HEK293 (cell line): Measurements from ENCODE around the gene DAAM1.

ENCODE experiments used
- CTCF ChIA-PET: fragments of 350-600 bp; formaldehyde crosslinking; extraction: SDS; loops from one replicate; lab custom pipeline; 2021; ENCODE audit warnings: antibody characterized with exemption; lab: Yijun Ruan, JAX
- POLR2A ChIA-PET: fragments of 300-600 bp; formaldehyde crosslinking; extraction: SDS; loops from one replicate; lab custom pipeline; 2020; ENCODE audit warnings: antibody characterized with exemption, inconsistent platforms; lab: Yijun Ruan, JAX
- H3K27ac ChIP-seq: fragments of 200-500 bp; sonication (Bioruptor generic); 2 replicates; pipeline ENCODE4 v1.5.1; 2014; ENCODE audit warnings: low read depth, low read length, control low read depth, inconsistent platforms; ENCODE audit errors: extremely low read depth
- H3K36me3 ChIP-seq, 2 experiments: fragments of 200-500 bp in 1 of 2; sonication (Bioruptor generic) in 1 of 2; 1 replicate in 1 of 2; 2 replicates in 1 of 2; pipeline ENCODE4 v1.5.1; 2014 to 2017; ENCODE audit warnings: inconsistent platforms in 2 of 2, low read length in 2 of 2; ENCODE audit not compliant: control insufficient read depth in 2 of 2, insufficient read depth in 1 of 2
- H3K4me1 ChIP-seq: fragments of 200-500 bp; sonication (Bioruptor generic); 2 replicates; pipeline ENCODE4 v1.5.1; 2014; ENCODE audit warnings: mild to moderate bottlenecking, low read length, inconsistent platforms; ENCODE audit not compliant: control insufficient read depth, insufficient read depth
- H3K4me3 ChIP-seq: 2 replicates; pipeline ENCODE4 v1.5.1; 2011; ENCODE audit warnings: low read depth, mild to moderate bottlenecking, control low read depth, low read length, moderate library complexity
- H3K9me3 ChIP-seq: fragments of 200-500 bp; sonication (Bioruptor generic); 2 replicates; pipeline ENCODE4 v1.5.1; 2014; ENCODE audit warnings: low read depth, low read length, inconsistent platforms; ENCODE audit not compliant: control insufficient read depth, insufficient read depth
- BCL11B ChIP-seq: fragments of 450-650 bp; formaldehyde crosslinking; IDR thresholded peaks from 2 replicates; pipeline ENCODE4 v1.5.1; 2016; ENCODE audit warnings: low read depth, missing biosample characterization, missing genetic modification characterization
- HOXA7 ChIP-seq: sonication (generic); formaldehyde crosslinking; IDR thresholded peaks from 2 replicates; pipeline ENCODE4 v1.8.1; 2022; ENCODE audit warnings: missing genetic modification reagents, borderline replicate concordance
- KLF1 ChIP-seq: fragments of 450-650 bp; formaldehyde crosslinking; IDR thresholded peaks from 2 replicates; pipeline ENCODE4 v1.5.1; 2016; ENCODE audit warnings: missing biosample characterization, missing genetic modification characterization
- KLF9 ChIP-seq: fragments of 450-650 bp; formaldehyde crosslinking; IDR thresholded peaks from 2 replicates; pipeline ENCODE4 v1.5.1; 2016; ENCODE audit warnings: missing biosample characterization, missing genetic modification characterization, low read depth
- MYNN ChIP-seq: fragments of 450-650 bp; formaldehyde crosslinking; IDR thresholded peaks from 2 replicates; pipeline ENCODE4 v1.5.1; 2016; ENCODE audit warnings: missing biosample characterization, missing genetic modification characterization, borderline replicate concordance
- TSHZ1 ChIP-seq: fragments of 450-650 bp; formaldehyde crosslinking; IDR thresholded peaks from 2 replicates; pipeline ENCODE4 v1.5.1; 2016; ENCODE audit warnings: missing biosample characterization, missing genetic modification characterization, borderline replicate concordance
- ZBTB1 ChIP-seq: fragments of 450-650 bp; formaldehyde crosslinking; IDR thresholded peaks from 2 replicates; pipeline ENCODE4 v1.5.1; 2016; ENCODE audit warnings: missing biosample characterization, missing genetic modification characterization
- ZBTB17 ChIP-seq: fragments of 450-650 bp; formaldehyde crosslinking; IDR thresholded peaks from 2 replicates; pipeline ENCODE4 v1.5.1; 2016; ENCODE audit warnings: missing biosample characterization, missing genetic modification characterization
- ZNF132 ChIP-seq: fragments of 450-650 bp; formaldehyde crosslinking; IDR thresholded peaks from 2 replicates; pipeline ENCODE4 v1.5.1; 2017; ENCODE audit warnings: missing biosample characterization, missing genetic modification characterization, borderline replicate concordance
- ZNF16 ChIP-seq: fragments of 450-650 bp; formaldehyde crosslinking; IDR thresholded peaks from 2 replicates; pipeline ENCODE4 v1.5.1; 2016; ENCODE audit warnings: low read depth, missing biosample characterization, missing genetic modification characterization
- ZNF350 ChIP-seq: fragments of 450-650 bp; formaldehyde crosslinking; IDR thresholded peaks from 2 replicates; pipeline ENCODE4 v1.5.0; 2017; ENCODE audit warnings: missing biosample characterization, mild to moderate bottlenecking, missing genetic modification characterization
- ZNF398 ChIP-seq: fragments of 450-650 bp; formaldehyde crosslinking; IDR thresholded peaks from 2 replicates; pipeline ENCODE4 v1.5.1; 2017; ENCODE audit warnings: missing biosample characterization, missing genetic modification characterization
- ZNF521 ChIP-seq: fragments of 450-650 bp; formaldehyde crosslinking; IDR thresholded peaks from 2 replicates; pipeline ENCODE4 v1.5.1; 2017; ENCODE audit warnings: missing biosample characterization, mild to moderate bottlenecking, missing genetic modification characterization
- ZNF530 ChIP-seq: fragments of 450-650 bp; formaldehyde crosslinking; IDR thresholded peaks from 2 replicates; pipeline ENCODE4 v1.5.1; 2016; ENCODE audit warnings: low read depth, missing biosample characterization, missing genetic modification characterization
- ZNF785 ChIP-seq: fragments of 450-650 bp; formaldehyde crosslinking; IDR thresholded peaks from 2 replicates; pipeline ENCODE4 v1.5.1; 2016; ENCODE audit warnings: missing biosample characterization, missing genetic modification characterization
- ZNF843 ChIP-seq: fragments of 450-650 bp; formaldehyde crosslinking; IDR thresholded peaks from 2 replicates; pipeline ENCODE4 v1.5.1; 2016; ENCODE audit warnings: missing biosample characterization, missing genetic modification characterization
- ZSCAN18 ChIP-seq: fragments of 450-650 bp; formaldehyde crosslinking; IDR thresholded peaks from 2 replicates; pipeline ENCODE4 v1.5.1; 2016; ENCODE audit warnings: missing biosample characterization, missing genetic modification characterization
- ZSCAN30 ChIP-seq: fragments of 450-650 bp; IDR thresholded peaks from 2 replicates; pipeline ENCODE4 v1.5.1; 2018; ENCODE audit warnings: missing biosample characterization, mild to moderate bottlenecking, missing genetic modification characterization, moderate library complexity
- TF ChIP-seq, protein P1 (sequence below): fragments of 450-650 bp; formaldehyde crosslinking; IDR thresholded peaks from 2 replicates; pipeline ENCODE4 v1.5.1; 2016; ENCODE audit warnings: missing biosample characterization, missing genetic modification characterization
- TF ChIP-seq, protein P2 (sequence below): fragments of 450-650 bp; formaldehyde crosslinking; IDR thresholded peaks from 2 replicates; pipeline ENCODE4 v1.5.1; 2016; ENCODE audit warnings: missing biosample characterization, missing genetic modification characterization, borderline replicate concordance

DAAM1 gene

GRCh38 chr14:59146484-59146883 is 42.0 kb upstream of the DAAM1 start (continued):
- TF ChIP-seq TSHZ1 (tag by site-specific recombination) (no peak), ZBTB17 (tag by site-specific recombination) (no peak), HOXA7 (no peak), ZNF843 (tag by site-specific recombination) (no peak), KLF9 (tag by site-specific recombination) (no peak)
- TF ChIP-seq, protein P1, sequence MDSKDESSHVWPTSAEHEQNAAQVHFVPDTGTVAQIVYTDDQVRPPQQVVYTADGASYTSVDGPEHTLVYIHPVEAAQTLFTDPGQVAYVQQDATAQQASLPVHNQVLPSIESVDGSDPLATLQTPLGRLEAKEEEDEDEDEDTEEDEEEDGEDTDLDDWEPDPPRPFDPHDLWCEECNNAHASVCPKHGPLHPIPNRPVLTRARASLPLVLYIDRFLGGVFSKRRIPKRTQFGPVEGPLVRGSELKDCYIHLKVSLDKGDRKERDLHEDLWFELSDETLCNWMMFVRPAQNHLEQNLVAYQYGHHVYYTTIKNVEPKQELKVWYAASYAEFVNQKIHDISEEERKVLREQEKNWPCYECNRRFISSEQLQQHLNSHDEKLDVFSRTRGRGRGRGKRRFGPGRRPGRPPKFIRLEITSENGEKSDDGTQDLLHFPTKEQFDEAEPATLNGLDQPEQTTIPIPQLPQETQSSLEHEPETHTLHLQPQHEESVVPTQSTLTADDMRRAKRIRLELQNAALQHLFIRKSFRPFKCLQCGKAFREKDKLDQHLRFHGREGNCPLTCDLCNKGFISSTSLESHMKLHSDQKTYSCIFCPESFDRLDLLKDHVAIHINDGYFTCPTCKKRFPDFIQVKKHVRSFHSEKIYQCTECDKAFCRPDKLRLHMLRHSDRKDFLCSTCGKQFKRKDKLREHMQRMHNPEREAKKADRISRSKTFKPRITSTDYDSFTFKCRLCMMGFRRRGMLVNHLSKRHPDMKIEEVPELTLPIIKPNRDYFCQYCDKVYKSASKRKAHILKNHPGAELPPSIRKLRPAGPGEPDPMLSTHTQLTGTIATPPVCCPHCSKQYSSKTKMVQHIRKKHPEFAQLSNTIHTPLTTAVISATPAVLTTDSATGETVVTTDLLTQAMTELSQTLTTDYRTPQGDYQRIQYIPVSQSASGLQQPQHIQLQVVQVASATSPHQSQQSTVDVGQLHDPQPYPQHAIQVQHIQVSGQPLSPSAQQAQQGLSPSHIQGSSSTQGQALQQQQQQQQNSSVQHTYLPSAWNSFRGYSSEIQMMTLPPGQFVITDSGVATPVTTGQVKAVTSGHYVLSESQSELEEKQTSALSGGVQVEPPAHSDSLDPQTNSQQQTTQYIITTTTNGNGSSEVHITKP (tag by site-specific recombination): no peak

DNA sequence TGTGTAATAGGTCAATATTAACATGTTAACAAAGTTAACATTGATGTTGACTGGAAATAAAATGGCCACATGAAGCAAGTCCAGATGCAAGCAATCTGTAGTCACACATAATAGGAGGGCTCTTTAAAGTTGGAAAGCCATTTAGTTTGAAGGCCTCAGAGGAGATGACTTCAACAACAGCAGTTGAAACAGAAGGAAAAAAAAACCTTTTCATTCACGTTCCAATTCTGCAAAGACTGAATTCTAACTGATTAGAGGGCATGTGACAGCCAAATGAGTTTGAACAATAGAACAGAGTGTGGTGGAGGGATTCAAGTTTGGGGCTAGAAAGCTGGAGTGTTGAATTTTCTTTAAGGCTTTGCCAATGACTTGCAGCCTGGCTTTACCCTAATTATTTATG is 41.5 kb upstream of the DAAM1 start:
- H3K27ac ChIP-seq: no peak overlapping the region
- TF ChIP-seq ZNF16 (tag by site-specific recombination) (no peak), ZNF132 (tag by site-specific recombination) (no peak), ZSCAN18 (tag by site-specific recombination) (no peak), ZNF785 (tag by site-specific recombination) (no peak), ZBTB1 (tag by site-specific recombination) (no peak), ZNF521 (tag by site-specific recombination) (no peak), ZSCAN30 (tag by site-specific recombination) (no peak), ZNF350 (tag by site-specific recombination) (no peak), MYNN (no peak), ZNF530 (tag by site-specific recombination) (no peak), KLF1 (tag by site-specific recombination) (no peak), ZNF398 (tag by site-specific recombination) (no peak), BCL11B (tag by site-specific recombination) (no peak)
- TF ChIP-seq, protein P2, sequence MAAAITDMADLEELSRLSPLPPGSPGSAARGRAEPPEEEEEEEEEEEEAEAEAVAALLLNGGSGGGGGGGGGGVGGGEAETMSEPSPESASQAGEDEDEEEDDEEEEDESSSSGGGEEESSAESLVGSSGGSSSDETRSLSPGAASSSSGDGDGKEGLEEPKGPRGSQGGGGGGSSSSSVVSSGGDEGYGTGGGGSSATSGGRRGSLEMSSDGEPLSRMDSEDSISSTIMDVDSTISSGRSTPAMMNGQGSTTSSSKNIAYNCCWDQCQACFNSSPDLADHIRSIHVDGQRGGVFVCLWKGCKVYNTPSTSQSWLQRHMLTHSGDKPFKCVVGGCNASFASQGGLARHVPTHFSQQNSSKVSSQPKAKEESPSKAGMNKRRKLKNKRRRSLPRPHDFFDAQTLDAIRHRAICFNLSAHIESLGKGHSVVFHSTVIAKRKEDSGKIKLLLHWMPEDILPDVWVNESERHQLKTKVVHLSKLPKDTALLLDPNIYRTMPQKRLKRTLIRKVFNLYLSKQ (tag by site-specific recombination): no peak
- TF ChIP-seq, all 188 proteins: peak for 0
- ChIA-PET POLR2A (no interaction called here), CTCF (no interaction called here)
- no peaks in the 10 kb centered on the region for H3K4me1 ChIP-seq
- H3K4me3 ChIP-seq: no peak overlapping the region
- H3K36me3 ChIP-seq: no peaks in the 10 kb centered on the region
- H3K9me3 ChIP-seq: no peaks in the 10 kb centered on the region
